ENCODE results near the gene C2orf49. TPM values are rescaled to one million over a fixed set of nuclear protein-coding genes. Genes with fewer than 3 reads are reported as not detected.

Gene C2orf49
- total and polyA plus RNA-seq, 9 of the 15 experiments (the other 6 are each of a cell fraction or from before 2014, with no cell fraction given): 17.9 to 38.2 (median 25.6) TPM

- TF ChIP-seq BCLAF1 (IDR thresholded peaks at IDR 0.05; ENCODE audit: borderline replicate concordance in 1 of 2, control insufficient read depth in 1 of 2, low read depth in 2 of 2, low read length in 1 of 2) (no peak), RCOR1 (IDR thresholded peaks at IDR 0.05; ENCODE audit: borderline replicate concordance in 1 of 2, low read depth in 2 of 2, low read length in 2 of 2) (no peak), POLR2AphosphoS5 (IDR thresholded peaks at IDR 0.05; ENCODE audit: control insufficient read depth, insufficient read depth, low read depth, low read length) (no peak), SMAD4 (CRISPR knock-in tag; conservative IDR thresholded peaks at IDR 0.05) (no peak)
- TF ChIP-seq, protein P1, sequence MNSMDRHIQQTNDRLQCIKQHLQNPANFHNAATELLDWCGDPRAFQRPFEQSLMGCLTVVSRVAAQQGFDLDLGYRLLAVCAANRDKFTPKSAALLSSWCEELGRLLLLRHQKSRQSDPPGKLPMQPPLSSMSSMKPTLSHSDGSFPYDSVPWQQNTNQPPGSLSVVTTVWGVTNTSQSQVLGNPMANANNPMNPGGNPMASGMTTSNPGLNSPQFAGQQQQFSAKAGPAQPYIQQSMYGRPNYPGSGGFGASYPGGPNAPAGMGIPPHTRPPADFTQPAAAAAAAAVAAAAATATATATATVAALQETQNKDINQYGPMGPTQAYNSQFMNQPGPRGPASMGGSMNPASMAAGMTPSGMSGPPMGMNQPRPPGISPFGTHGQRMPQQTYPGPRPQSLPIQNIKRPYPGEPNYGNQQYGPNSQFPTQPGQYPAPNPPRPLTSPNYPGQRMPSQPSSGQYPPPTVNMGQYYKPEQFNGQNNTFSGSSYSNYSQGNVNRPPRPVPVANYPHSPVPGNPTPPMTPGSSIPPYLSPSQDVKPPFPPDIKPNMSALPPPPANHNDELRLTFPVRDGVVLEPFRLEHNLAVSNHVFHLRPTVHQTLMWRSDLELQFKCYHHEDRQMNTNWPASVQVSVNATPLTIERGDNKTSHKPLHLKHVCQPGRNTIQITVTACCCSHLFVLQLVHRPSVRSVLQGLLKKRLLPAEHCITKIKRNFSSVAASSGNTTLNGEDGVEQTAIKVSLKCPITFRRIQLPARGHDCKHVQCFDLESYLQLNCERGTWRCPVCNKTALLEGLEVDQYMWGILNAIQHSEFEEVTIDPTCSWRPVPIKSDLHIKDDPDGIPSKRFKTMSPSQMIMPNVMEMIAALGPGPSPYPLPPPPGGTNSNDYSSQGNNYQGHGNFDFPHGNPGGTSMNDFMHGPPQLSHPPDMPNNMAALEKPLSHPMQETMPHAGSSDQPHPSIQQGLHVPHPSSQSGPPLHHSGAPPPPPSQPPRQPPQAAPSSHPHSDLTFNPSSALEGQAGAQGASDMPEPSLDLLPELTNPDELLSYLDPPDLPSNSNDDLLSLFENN (IDR thresholded peaks at IDR 0.05; ENCODE audit: low read depth in 2 of 2, low read length in 2 of 2): no peak
- TF ChIP-seq, protein P2, sequence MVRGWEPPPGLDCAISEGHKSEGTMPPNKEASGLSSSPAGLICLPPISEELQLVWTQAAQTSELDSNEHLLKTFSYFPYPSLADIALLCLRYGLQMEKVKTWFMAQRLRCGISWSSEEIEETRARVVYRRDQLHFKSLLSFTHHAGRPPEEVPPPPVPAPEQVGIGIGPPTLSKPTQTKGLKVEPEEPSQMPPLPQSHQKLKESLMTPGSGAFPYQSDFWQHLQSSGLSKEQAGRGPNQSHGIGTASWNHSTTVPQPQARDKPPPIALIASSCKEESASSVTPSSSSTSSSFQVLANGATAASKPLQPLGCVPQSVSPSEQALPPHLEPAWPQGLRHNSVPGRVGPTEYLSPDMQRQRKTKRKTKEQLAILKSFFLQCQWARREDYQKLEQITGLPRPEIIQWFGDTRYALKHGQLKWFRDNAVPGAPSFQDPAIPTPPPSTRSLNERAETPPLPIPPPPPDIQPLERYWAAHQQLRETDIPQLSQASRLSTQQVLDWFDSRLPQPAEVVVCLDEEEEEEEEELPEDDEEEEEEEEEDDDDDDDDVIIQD (CRISPR knock-in tag; IDR thresholded peaks at IDR 0.05): no peak
Measured at GRCh38 chr2:105373895-105374401, 36.6 kb downstream of the C2orf49 start (continued).

All from K562 (cell line).